ENCODE results near the gene TRABD2B. TPM values are rescaled to one million over a fixed set of nuclear protein-coding genes. Genes with fewer than 3 reads are reported as not detected.
A peak's percentile ranks its signal among the peaks of the same experiment; 100 is the strongest.

Gene TRABD2B
- total and polyA plus RNA-seq, 2 donors, result 0.09 to 0.75 TPM

DNA sequence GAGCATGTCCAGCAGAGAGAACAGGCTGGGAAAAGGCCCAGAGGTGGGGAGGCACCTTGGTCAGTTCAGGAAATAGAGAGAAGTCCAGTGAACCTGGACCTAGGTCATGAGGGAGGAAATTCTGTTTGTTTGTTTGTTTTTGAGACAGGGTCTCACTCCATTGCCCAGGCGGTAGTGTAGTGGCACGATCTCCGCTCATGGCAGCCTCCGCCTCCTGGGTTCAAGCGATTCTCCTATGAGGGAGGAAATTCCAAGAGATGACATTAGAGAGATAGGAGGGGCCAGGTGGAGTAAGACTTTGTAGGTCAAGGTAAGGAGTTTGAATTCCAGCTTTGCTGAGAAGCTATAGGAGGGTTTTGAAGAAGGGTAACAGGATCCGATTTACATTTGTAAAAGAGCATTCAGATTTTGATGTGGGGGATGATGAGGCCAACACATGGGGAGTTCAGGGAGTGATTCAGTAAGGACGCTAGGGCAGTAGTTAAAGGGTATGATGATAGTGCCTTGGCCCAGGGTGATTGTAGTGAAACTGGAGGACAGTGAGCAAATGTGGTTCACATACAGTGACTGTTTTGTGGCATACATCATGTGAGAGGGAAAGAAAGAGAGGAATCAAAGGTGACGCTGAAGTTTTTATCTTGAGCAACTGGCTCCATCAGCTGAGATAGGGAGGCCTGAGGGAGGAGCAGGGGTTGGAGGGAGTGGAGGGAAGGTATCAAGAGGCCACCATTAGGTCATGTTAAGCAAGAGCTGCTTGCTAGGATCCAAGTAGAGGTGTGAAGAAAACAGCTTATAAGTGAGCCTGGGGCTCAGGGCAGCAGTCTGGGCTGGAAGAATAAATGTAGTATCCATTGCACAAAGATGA lies 8.3 kb upstream of the TRABD2B start:
- Histone ChIP-seq H3K27me3 (ENCODE audit: control insufficient read depth in 2 of 2, insufficient read depth in 1 of 2, low read length in 1 of 2) (peaks cover 0 to 6% of the 10 kb centered on the region in 2 donors), H3K36me3 (ENCODE audit: control insufficient read depth in 2 of 2, insufficient read depth in 2 of 2, low read length in 1 of 2) (no peaks in the 10 kb centered on the region), H3K4me1 (ENCODE audit: control insufficient read depth in 2 of 2, insufficient read depth in 2 of 2, low read length in 2 of 2) (no peaks in the 10 kb centered on the region), H3K27ac (ENCODE audit: low read depth in 1 of 2, low read length in 1 of 2) (no peak overlapping the region), H3K9me3 (ENCODE audit: control insufficient read depth in 2 of 2, insufficient read depth in 1 of 2, low read length in 1 of 2) (no peaks in the 10 kb centered on the region), H3K4me3 (ENCODE audit: low read length in 2 of 2) (no peak overlapping the region)
- DNase-seq (ENCODE audit: low read depth in 6 of 9, low spot score in 9 of 9), result no peak
- WGBS, result 95% methylated on average over 8 of the region's 8 CpGs

DNA sequence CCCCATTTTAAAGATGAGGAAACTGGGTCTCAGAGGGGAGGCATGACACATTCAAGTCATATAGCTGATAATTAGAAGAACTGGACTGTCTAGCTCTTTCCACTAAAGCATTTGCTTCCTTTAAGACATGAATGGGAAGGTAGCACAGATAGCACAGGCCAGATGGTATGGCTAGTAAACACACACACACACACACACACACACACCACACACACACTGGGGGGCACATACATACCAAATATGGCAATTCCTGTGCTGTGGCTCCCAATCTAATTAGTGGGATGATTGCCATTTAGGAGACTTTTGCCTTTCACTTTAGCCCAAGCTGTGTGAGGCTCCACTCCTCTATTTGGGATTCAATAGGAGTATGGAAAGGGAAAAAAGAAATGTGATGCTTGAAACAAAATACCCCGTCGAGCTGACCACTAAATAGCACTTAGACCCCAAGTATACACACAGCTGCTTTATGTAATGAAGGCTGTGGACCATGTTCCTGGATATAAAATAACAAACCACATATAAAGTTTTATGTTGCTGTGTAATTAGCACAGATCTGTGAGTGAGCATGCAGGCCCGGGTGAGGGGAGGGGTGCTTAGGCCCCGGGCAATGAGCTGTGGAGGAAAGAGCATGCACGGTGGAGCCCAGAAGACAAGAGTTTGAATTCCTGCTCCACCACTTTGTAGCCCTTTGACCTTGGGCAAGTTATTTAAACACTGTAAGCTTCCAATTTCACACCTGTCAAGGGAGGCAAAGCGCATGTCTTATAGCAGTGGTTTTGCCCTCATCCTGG lies 6.8 kb upstream of the TRABD2B start:
- H3K27ac ChIP-seq (ENCODE audit: low read depth in 1 of 2, low read length in 1 of 2), result no peak overlapping the region
- H3K36me3 ChIP-seq (ENCODE audit: control insufficient read depth in 2 of 2, insufficient read depth in 2 of 2, low read length in 1 of 2), result no peaks in the 10 kb centered on the region
- H3K4me1 ChIP-seq (ENCODE audit: control insufficient read depth in 2 of 2, insufficient read depth in 2 of 2, low read length in 2 of 2), result no peaks in the 10 kb centered on the region
- 90% methylated on average over 6 of the region's 6 CpGs for WGBS
- H3K9me3 ChIP-seq (ENCODE audit: control insufficient read depth in 2 of 2, insufficient read depth in 1 of 2, low read length in 1 of 2), result no peaks in the 10 kb centered on the region
- no peak for DNase-seq (ENCODE audit: low read depth in 6 of 9, low spot score in 9 of 9)
- H3K4me3 ChIP-seq (ENCODE audit: low read length in 2 of 2), result no peak overlapping the region
- H3K27me3 ChIP-seq (ENCODE audit: control insufficient read depth in 2 of 2, insufficient read depth in 1 of 2, low read length in 1 of 2), result peaks cover 0 to 10% of the 10 kb centered on the region in 2 donors

DNA sequence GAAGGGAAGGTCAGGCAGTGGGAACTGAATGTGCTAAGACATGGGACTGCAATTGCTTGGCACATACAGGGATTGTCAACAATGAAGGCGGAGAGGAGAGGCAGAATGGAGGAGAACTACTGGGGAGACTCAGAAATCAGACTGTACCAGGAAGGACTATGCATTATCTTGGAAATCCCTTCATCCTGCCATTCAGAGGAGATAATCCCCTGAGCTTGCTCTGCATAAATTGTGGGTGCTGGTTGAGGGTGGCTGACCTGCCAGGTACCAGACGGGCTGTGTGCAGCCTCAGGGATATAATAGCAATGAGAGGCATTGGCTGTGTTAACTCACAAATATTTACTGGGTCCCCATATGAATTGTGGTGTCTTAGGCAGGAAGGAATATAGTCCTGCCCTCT lies 5.0 kb upstream of the TRABD2B start:
- H3K36me3 ChIP-seq (ENCODE audit: control insufficient read depth in 2 of 2, insufficient read depth in 2 of 2, low read length in 1 of 2), result no peaks in the 10 kb centered on the region
- no peaks in the 10 kb centered on the region for H3K4me1 ChIP-seq (ENCODE audit: control insufficient read depth in 2 of 2, insufficient read depth in 2 of 2, low read length in 2 of 2)
- no peak overlapping the region for H3K4me3 ChIP-seq (ENCODE audit: low read length in 2 of 2)
- H3K27me3 ChIP-seq (ENCODE audit: control insufficient read depth in 2 of 2, insufficient read depth in 1 of 2, low read length in 1 of 2), result peaks cover 14 to 26% of the 10 kb centered on the region in 2 donors
- over 99% methylated on average over 2 of the region's 2 CpGs for WGBS
- no peak overlapping the region for H3K27ac ChIP-seq (ENCODE audit: low read depth in 1 of 2, low read length in 1 of 2)
- no peak for DNase-seq (ENCODE audit: low read depth in 6 of 9, low spot score in 9 of 9)
- no peaks in the 10 kb centered on the region for H3K9me3 ChIP-seq (ENCODE audit: control insufficient read depth in 2 of 2, insufficient read depth in 1 of 2, low read length in 1 of 2)

DNA sequence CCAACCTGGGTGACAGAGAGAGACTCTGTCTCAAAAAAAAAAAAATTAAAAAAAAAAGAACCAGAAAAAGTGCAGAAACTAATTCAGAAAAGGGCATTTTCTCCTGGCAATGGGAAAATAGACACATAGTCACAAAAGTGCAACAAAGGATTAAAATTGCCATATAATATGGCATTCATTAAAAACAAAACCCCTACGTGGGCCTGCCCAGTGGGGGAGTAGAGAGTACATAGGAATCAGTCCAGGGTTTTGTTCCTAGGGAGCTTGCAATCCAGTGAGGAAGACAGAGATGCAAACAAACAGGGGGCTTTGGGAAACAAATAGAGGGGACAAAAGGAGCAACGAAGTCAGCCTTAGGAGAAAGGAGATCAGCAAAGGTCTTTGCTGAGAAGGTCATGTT lies 4.5 kb upstream of the TRABD2B start:
- Histone ChIP-seq H3K27me3 (ENCODE audit: control insufficient read depth in 2 of 2, insufficient read depth in 1 of 2, low read length in 1 of 2) (peaks cover 19 to 30% of the 10 kb centered on the region in 2 donors), H3K27ac (ENCODE audit: low read depth in 1 of 2, low read length in 1 of 2) (no peak overlapping the region), H3K4me3 (ENCODE audit: low read length in 2 of 2) (no peak overlapping the region), H3K9me3 (ENCODE audit: control insufficient read depth in 2 of 2, insufficient read depth in 1 of 2, low read length in 1 of 2) (no peaks in the 10 kb centered on the region), H3K4me1 (ENCODE audit: control insufficient read depth in 2 of 2, insufficient read depth in 2 of 2, low read length in 2 of 2) (no peaks in the 10 kb centered on the region), H3K36me3 (ENCODE audit: control insufficient read depth in 2 of 2, insufficient read depth in 2 of 2, low read length in 1 of 2) (no peaks in the 10 kb centered on the region)
- no peak for DNase-seq (ENCODE audit: low read depth in 6 of 9, low spot score in 9 of 9)
- WGBS, result 78% methylated on average over 2 of the region's 2 CpGs

DNA sequence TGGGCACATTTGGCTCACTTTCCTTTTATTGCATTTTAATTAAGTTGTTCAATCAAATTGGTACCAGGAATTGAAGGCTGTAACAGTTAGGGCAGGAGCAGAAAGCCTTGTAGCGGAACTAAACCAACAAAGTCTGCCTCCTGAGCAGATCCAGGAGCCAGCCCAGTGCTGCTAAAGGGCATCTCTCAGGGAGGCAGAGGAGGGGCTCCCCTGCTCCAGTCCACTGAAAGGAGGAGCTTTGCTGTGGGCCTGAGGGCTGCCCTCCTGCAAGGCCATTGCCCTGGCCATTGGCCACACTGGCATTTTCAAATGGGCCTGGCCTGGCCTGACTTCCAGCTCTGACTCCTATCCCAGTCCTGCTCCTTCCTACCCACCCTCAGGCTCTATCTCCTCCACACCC lies 3.7 kb upstream of the TRABD2B start:
- no peak for DNase-seq (ENCODE audit: low read depth in 6 of 9, low spot score in 9 of 9)
- Histone ChIP-seq H3K27ac (ENCODE audit: low read depth in 1 of 2, low read length in 1 of 2) (no peak overlapping the region), H3K4me3 (ENCODE audit: low read length in 2 of 2) (no peak overlapping the region), H3K9me3 (ENCODE audit: control insufficient read depth in 2 of 2, insufficient read depth in 1 of 2, low read length in 1 of 2) (no peaks in the 10 kb centered on the region), H3K36me3 (ENCODE audit: control insufficient read depth in 2 of 2, insufficient read depth in 2 of 2, low read length in 1 of 2) (no peaks in the 10 kb centered on the region), H3K4me1 (ENCODE audit: control insufficient read depth in 2 of 2, insufficient read depth in 2 of 2, low read length in 2 of 2) (no peaks in the 10 kb centered on the region), H3K27me3 (ENCODE audit: control insufficient read depth in 2 of 2, insufficient read depth in 1 of 2, low read length in 1 of 2) (peaks cover 25 to 38% of the 10 kb centered on the region in 2 donors)
- WGBS, result 95% methylated on average over 1 of the region's 1 CpG

DNA sequence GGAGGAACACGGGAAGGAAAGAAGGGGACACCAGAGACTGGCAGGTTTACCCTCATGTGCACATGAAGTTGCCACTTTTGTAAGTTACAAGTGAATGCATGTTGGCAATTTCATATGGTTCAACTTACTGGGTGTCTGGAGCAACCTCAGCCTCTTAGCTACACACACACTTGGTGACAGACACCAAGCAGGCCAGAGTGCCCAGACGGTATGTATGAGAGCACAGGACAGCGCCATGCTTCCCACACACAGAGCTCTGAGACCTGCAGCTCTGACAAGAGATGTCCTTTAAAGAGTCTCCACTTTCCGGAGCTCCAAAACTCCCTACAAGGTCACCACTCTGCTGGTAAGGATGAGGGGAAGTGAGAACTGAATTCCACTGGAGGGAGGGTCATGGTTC lies 1.9 kb upstream of the TRABD2B start:
- 98% methylated on average over 4 of the region's 4 CpGs for WGBS
- Histone ChIP-seq H3K36me3 (ENCODE audit: control insufficient read depth in 2 of 2, insufficient read depth in 2 of 2, low read length in 1 of 2) (no peaks in the 10 kb centered on the region), H3K9me3 (ENCODE audit: control insufficient read depth in 2 of 2, insufficient read depth in 1 of 2, low read length in 1 of 2) (no peaks in the 10 kb centered on the region), H3K4me1 (ENCODE audit: control insufficient read depth in 2 of 2, insufficient read depth in 2 of 2, low read length in 2 of 2) (no peaks in the 10 kb centered on the region), H3K27me3 (ENCODE audit: control insufficient read depth in 2 of 2, insufficient read depth in 1 of 2, low read length in 1 of 2) (peaks cover 36 to 54% of the 10 kb centered on the region in 2 donors), H3K27ac (ENCODE audit: low read depth in 1 of 2, low read length in 1 of 2) (no peak overlapping the region), H3K4me3 (ENCODE audit: low read length in 2 of 2) (no peak overlapping the region)
- no peak for DNase-seq (ENCODE audit: low read depth in 6 of 9, low spot score in 9 of 9)

DNA sequence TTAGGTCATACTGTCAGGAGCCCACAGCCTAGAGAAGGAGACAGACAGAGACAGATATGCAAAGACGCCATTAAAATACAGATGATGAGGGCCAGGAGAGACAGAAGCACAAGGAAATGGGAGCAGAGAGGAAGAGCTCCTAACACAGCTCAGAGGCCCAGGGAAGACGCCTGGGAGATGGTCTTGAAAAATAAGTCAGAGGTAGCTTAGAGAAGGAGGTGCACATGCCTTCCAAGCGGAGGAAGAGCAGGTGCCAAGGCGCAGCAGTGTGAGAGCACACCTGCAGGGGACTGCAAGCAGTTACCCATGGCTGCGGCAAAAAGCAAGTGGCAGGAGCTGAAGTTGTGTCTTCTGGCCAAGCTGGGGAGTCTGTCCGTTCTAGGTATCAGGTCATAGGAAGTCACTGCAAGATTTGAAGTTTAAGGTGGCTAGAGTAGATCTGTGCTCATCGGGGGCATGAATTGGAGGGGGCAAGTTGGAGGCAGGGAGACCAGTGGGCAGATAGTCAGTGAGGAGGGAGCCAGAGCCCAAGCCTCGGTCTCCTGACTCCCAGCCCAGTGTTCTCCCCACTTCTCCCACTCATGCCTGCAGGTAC lies 1.3 kb upstream of the TRABD2B start:
- H3K4me3 ChIP-seq (ENCODE audit: low read length in 2 of 2), result no peak overlapping the region
- H3K36me3 ChIP-seq (ENCODE audit: control insufficient read depth in 2 of 2, insufficient read depth in 2 of 2, low read length in 1 of 2), result no peaks in the 10 kb centered on the region
- H3K4me1 ChIP-seq (ENCODE audit: control insufficient read depth in 2 of 2, insufficient read depth in 2 of 2, low read length in 2 of 2), result no peaks in the 10 kb centered on the region
- DNase-seq (ENCODE audit: low read depth in 6 of 9, low spot score in 9 of 9), result no peak
- no peak overlapping the region for H3K27ac ChIP-seq (ENCODE audit: low read depth in 1 of 2, low read length in 1 of 2)
- 88% methylated on average over 8 of the region's 8 CpGs for WGBS
- peaks cover 36 to 60% of the 10 kb centered on the region in 2 donors for H3K27me3 ChIP-seq (ENCODE audit: control insufficient read depth in 2 of 2, insufficient read depth in 1 of 2, low read length in 1 of 2)
- H3K9me3 ChIP-seq (ENCODE audit: control insufficient read depth in 2 of 2, insufficient read depth in 1 of 2, low read length in 1 of 2), result no peaks in the 10 kb centered on the region

DNA sequence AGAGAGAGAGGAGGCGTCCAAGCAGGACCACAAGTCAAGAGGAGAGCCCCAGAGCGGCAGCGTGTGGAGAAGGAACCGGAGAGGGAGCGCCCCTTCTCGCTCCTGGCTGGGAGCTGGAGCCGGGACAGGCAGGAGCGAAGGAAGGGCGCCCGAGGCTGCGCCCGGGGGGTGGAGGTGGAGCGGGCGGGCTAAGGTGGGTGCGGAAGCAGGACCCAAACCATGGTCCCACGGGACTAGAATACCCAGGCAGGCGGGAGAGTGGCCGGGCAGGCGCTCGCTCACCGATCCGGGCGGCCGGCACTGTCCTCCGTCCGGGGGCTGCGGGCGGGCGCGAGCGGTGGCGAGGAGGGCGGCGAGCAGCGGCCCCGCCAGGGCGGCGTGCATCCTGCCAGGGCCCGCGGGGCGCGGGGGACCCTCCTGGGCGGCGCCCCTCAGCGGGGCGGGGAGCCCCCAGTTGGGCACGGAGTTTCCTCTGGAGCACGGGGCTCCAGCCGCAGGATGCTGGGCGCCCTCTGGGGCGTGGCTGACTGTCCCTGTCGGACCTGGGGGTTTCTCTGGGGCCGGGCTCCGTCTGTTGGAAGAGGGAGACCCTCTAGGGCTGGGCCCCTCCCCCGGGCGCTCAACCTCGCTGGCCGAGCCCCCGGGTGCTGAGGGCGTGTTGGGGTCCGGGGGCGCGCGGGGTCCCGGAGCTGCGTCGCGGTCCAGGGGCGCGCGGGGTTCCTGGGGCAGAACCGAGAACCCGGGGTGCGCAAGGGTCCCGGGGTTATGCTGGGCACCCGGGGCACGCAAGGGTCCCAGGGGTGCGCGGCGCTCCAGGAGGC lies 569 bp downstream of the TRABD2B start:
- H3K4me3 ChIP-seq (ENCODE audit: low read length in 2 of 2), result peak overlapping the region in 1 of 2 donors; percentile 47
- no peaks in the 10 kb centered on the region for H3K4me1 ChIP-seq (ENCODE audit: control insufficient read depth in 2 of 2, insufficient read depth in 2 of 2, low read length in 2 of 2)
- 3% methylated on average over 80 of the region's 80 CpGs for WGBS
- no peak for DNase-seq (ENCODE audit: low read depth in 6 of 9, low spot score in 9 of 9)
- H3K27ac ChIP-seq (ENCODE audit: low read depth in 1 of 2, low read length in 1 of 2), result no peak overlapping the region
- peaks cover 36 to 71% of the 10 kb centered on the region in 2 donors for H3K27me3 ChIP-seq (ENCODE audit: control insufficient read depth in 2 of 2, insufficient read depth in 1 of 2, low read length in 1 of 2)
- no peaks in the 10 kb centered on the region for H3K36me3 ChIP-seq (ENCODE audit: control insufficient read depth in 2 of 2, insufficient read depth in 2 of 2, low read length in 1 of 2)
- no peaks in the 10 kb centered on the region for H3K9me3 ChIP-seq (ENCODE audit: control insufficient read depth in 2 of 2, insufficient read depth in 1 of 2, low read length in 1 of 2)
